ENCODE measurements around the gene NRROS. TPM values are rescaled to one million over a fixed set of nuclear protein-coding genes. Genes with fewer than 3 reads are reported as not detected.
"Not testable (repeated sequence)": the region's sequence is repeated elsewhere in the genome, so short reads cannot be mapped to it uniquely, and the experiment has no call there.

The NRROS gene
- 0.01 TPM in 1 of 2 replicates, not detected in the other for polyA plus RNA-seq (2013)

DNA sequence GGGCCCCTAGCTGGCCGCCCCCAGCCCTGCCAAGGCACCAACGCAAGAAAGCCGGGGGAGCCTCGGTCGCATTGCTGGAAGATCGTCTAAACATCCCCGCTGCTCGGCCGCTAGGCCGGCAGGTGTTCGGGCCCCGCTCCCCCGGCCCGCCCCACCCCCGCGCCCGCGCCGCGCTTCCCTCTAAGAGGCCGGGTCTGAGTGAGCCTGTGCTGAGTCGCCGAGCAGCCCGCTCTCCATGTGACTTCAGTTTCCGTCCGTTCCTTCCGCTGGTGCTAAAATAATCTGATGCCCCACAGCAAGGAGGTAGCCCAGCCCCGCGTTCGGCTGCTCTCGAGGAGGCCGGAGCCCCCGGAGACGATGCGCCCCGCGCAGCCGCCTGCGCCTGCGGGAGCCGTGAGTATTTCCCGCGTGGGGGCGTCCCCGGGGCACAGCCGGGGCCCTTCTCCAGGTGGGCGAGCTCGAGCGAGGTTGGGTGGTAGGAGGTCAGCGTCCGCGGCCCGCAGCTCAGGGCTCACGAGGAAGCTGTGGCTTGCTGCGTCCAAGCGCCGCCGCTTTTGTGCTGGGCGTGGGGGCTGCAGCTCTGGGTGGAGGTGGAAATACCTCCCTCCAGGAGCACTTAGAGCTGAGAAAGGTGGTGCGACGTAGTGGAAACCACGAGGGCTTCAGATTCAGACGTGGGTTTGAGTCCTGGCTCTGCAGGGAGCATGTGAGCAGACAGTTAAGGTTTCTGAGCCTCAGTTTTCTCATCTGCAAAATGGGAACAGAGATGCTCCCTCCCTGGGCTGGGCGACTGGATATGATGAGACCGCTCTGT lies at the start of gene NRROS:
Gene NRROS (plus strand): TSS at position 212 of the 814 bp plus-strand sequence. CDS start 14,846 bp downstream, outside the sequence.
- Histone ChIP-seq H3K9ac (ENCODE audit: low read length) (no peak within 1 kb of the TSS), H3K79me1 (ENCODE audit: low read length) (no peaks in the 10 kb centered on the region), H2BK12ac (ENCODE audit: low read length) (no peak within 1 kb of the TSS), H3K36me3 (ENCODE audit: control insufficient read depth in 1 of 2, insufficient read depth in 2 of 2, low read length in 2 of 2) (no peaks in the 10 kb centered on the region), H4K8ac (ENCODE audit: low read depth, low read length) (peak within 1 kb of the TSS; percentile 8), H3K4ac (ENCODE audit: low read depth, low read length) (no peak within 1 kb of the TSS), H2AFZ (ENCODE audit: insufficient read depth, low read length, poor library complexity) (peak within 1 kb of the TSS; percentile 8), H2BK5ac (ENCODE audit: low read depth, low read length, poor library complexity) (no peak within 1 kb of the TSS), H3K4me1 (ENCODE audit: control insufficient read depth in 1 of 2, insufficient read depth in 2 of 2, low read length in 2 of 2) (peaks cover 0 to 2% of the 10 kb centered on the region in 2 experiments), H4K12ac (ENCODE audit: low read depth, low read length) (no peak within 1 kb of the TSS), H3K14ac (ENCODE audit: low read length) (no peak within 1 kb of the TSS), H3K23ac (ENCODE audit: low read length) (no peak within 1 kb of the TSS), H4K91ac (ENCODE audit: low read depth, low read length) (no peak within 1 kb of the TSS), H3K9me3 (ENCODE audit: insufficient read depth, low read depth, low read length) (no peaks in the 10 kb centered on the region), H2AK5ac (ENCODE audit: low read length) (no peak within 1 kb of the TSS), H3K18ac (ENCODE audit: low read length) (no peak within 1 kb of the TSS), H3K27me3 (ENCODE audit: insufficient read depth, low read length) (peaks cover 13% of the 10 kb centered on the region), H3K4me2 (ENCODE audit: low read length) (peak within 1 kb of the TSS; percentile 75), H3K4me3 (ENCODE audit: low read depth, low read length) (peak within 1 kb of the TSS; percentile 39), H2BK120ac (ENCODE audit: insufficient read depth, low read length, poor library complexity) (no peak within 1 kb of the TSS), H3K79me2 (ENCODE audit: control insufficient read depth, insufficient read depth, low read length, poor library complexity) (no peaks in the 10 kb centered on the region), H3K27ac (ENCODE audit: low read depth, low read length) (no peak within 1 kb of the TSS)
- no CpG with 5 or more reads among the region's 65 CpGs for WGBS (ENCODE audit: extremely low coverage, insufficient coverage, insufficient read length)
- DNase-seq: peak in 1 of 2 donors; percentile 39

DNA sequence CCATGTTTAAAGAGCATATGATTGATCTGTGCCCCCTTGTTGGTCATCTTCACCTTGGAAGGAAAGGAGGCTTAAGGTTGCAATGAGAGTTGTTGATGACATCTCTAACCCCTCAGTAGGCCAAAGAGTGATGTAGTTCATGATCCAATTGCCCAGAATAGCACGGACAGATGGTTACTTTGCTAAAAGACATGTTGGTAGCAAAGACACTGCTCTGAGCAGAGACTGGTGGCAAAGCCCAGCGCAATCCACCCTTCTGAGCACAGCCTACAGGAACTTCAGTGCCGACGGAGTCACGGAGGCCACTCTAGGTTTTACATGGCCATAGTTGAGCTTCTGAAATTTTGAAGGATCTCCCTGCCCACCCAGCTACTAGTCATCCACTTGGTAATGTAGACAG lies 49.2 kb upstream of the NRROS start:
- no peak overlapping the region for H3K23ac ChIP-seq (ENCODE audit: low read length)
- no peak overlapping the region for H2BK120ac ChIP-seq (ENCODE audit: insufficient read depth, low read length, poor library complexity)
- no peak overlapping the region for H2AK5ac ChIP-seq (ENCODE audit: low read length)
- no peak overlapping the region for H3K27ac ChIP-seq (ENCODE audit: low read depth, low read length)
- H2BK12ac ChIP-seq (ENCODE audit: low read length): no peak overlapping the region
- H3K4me3 ChIP-seq (ENCODE audit: low read depth, low read length): no peak overlapping the region
- no peak overlapping the region for H4K91ac ChIP-seq (ENCODE audit: low read depth, low read length)
- no peaks in the 10 kb centered on the region for H3K79me1 ChIP-seq (ENCODE audit: low read length)
- H3K79me2 ChIP-seq (ENCODE audit: control insufficient read depth, insufficient read depth, low read length, poor library complexity): no peaks in the 10 kb centered on the region
- no peak overlapping the region for H3K4me2 ChIP-seq (ENCODE audit: low read length)
- H3K18ac ChIP-seq (ENCODE audit: low read length): no peak overlapping the region
- H3K27me3 ChIP-seq (ENCODE audit: insufficient read depth, low read length): no peaks in the 10 kb centered on the region
- H2AFZ ChIP-seq (ENCODE audit: insufficient read depth, low read length, poor library complexity): no peak overlapping the region
- peak overlapping the region; percentile 11 for H3K9ac ChIP-seq (ENCODE audit: low read length)
- no CpG with 5 or more reads among the region's 5 CpGs for WGBS (ENCODE audit: extremely low coverage, insufficient coverage, insufficient read length)
- H4K12ac ChIP-seq (ENCODE audit: low read depth, low read length): no peak overlapping the region
- H3K4ac ChIP-seq (ENCODE audit: low read depth, low read length): no peak overlapping the region
- no peak overlapping the region for H4K8ac ChIP-seq (ENCODE audit: low read depth, low read length)
- peaks cover 0 to 3% of the 10 kb centered on the region in 2 experiments for H3K36me3 ChIP-seq (ENCODE audit: control insufficient read depth in 1 of 2, insufficient read depth in 2 of 2, low read length in 2 of 2)
- H2BK5ac ChIP-seq (ENCODE audit: low read depth, low read length, poor library complexity): no peak overlapping the region
- DNase-seq: no peak
- H3K9me3 ChIP-seq (ENCODE audit: insufficient read depth, low read depth, low read length): no peaks in the 10 kb centered on the region
- H3K4me1 ChIP-seq (ENCODE audit: control insufficient read depth in 1 of 2, insufficient read depth in 2 of 2, low read length in 2 of 2): no peaks in the 10 kb centered on the region
- no peak overlapping the region for H3K14ac ChIP-seq (ENCODE audit: low read length)

DNA sequence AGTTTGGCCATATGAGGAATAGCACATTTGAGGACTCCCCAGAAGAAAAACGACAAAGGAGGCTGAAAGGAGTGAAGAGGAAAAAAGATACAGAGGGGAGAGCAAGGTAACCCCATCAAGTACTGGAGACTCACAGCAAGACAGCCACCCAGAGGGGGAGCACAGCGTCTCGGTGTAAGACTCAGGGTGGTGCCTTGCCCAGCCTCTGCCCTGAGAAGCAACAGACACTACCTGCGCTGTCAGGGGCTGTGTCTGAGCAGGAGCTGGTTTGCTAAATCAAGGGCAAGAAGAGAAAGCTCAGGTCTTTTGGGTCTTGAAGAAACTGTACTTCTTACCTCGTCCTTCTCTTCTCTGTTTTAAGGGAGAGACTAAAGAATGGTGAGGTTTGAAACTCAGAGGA lies 43.1 kb upstream of the NRROS start:
- no peaks in the 10 kb centered on the region for H3K79me1 ChIP-seq (ENCODE audit: low read length)
- H4K8ac ChIP-seq (ENCODE audit: low read depth, low read length): no peak overlapping the region
- peak in 1 of 2 donors; percentile 13 for DNase-seq

DNA sequence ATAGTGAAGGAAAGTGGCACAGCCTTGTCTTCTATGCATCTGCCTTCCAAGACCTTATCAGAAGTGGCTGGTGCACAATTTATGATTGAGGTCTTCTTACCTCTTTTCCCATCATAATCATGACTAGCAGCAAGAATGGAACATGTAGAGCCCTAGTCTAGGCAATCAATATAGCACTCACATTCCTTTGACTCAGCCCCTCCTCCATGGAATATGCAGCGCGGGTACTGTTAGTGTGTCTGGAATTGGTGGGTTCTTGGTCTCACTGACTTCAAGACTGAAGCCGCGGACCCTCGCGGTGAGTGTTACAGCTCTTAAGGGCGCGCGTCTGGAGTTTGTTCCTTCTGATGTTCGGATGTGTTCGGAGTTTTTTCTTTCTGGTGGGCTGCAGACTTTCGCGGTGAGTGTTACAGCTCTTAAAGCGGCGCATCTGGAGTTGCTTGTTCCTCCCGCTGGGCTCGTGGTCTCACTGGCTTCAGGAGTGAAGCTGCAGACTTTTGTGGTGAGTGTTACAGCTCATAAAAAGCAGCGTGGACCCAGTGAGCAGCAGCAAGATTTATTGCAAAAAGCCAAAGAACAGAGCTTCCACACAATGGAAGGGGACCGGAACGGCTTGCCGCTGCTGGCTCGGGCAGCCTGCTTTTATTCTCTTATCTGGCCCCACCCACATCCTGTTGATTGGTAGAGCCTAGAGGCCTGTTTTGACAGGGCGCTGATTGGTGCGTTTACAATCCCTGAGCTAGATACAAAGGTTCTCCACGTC lies 41.3 kb upstream of the NRROS start:
- not testable (repeated sequence) for H3K9ac ChIP-seq (ENCODE audit: low read length); H3K4me2 ChIP-seq (ENCODE audit: low read length); H3K23ac ChIP-seq (ENCODE audit: low read length); H3K18ac ChIP-seq (ENCODE audit: low read length); H2AFZ ChIP-seq (ENCODE audit: insufficient read depth, low read length, poor library complexity); H3K4ac ChIP-seq (ENCODE audit: low read depth, low read length); H3K4me3 ChIP-seq (ENCODE audit: low read depth, low read length); H2AK5ac ChIP-seq (ENCODE audit: low read length); H2BK12ac ChIP-seq (ENCODE audit: low read length); H3K14ac ChIP-seq (ENCODE audit: low read length); DNase-seq; H3K79me1 ChIP-seq (ENCODE audit: low read length); H4K12ac ChIP-seq (ENCODE audit: low read depth, low read length); H4K91ac ChIP-seq (ENCODE audit: low read depth, low read length); H3K79me2 ChIP-seq (ENCODE audit: control insufficient read depth, insufficient read depth, low read length, poor library complexity); H3K27me3 ChIP-seq (ENCODE audit: insufficient read depth, low read length); H3K36me3 ChIP-seq (ENCODE audit: control insufficient read depth in 1 of 2, insufficient read depth in 2 of 2, low read length in 2 of 2); H2BK5ac ChIP-seq (ENCODE audit: low read depth, low read length, poor library complexity); H3K9me3 ChIP-seq (ENCODE audit: insufficient read depth, low read depth, low read length); H4K8ac ChIP-seq (ENCODE audit: low read depth, low read length); H2BK120ac ChIP-seq (ENCODE audit: insufficient read depth, low read length, poor library complexity); H3K4me1 ChIP-seq (ENCODE audit: control insufficient read depth in 1 of 2, insufficient read depth in 2 of 2, low read length in 2 of 2); H3K27ac ChIP-seq (ENCODE audit: low read depth, low read length)
- WGBS (ENCODE audit: extremely low coverage, insufficient coverage, insufficient read length): no CpG with 5 or more reads among the region's 25 CpGs

More for the DNA sequence above, 43.1 kb upstream of the NRROS start:
- Histone ChIP-seq H3K14ac (ENCODE audit: low read length) (no peak overlapping the region), H3K79me2 (ENCODE audit: control insufficient read depth, insufficient read depth, low read length, poor library complexity) (no peaks in the 10 kb centered on the region), H2AFZ (ENCODE audit: insufficient read depth, low read length, poor library complexity) (no peak overlapping the region), H3K4me1 (ENCODE audit: control insufficient read depth in 1 of 2, insufficient read depth in 2 of 2, low read length in 2 of 2) (peaks cover 0 to 5% of the 10 kb centered on the region in 2 experiments), H3K36me3 (ENCODE audit: control insufficient read depth in 1 of 2, insufficient read depth in 2 of 2, low read length in 2 of 2) (no peaks in the 10 kb centered on the region), H4K12ac (ENCODE audit: low read depth, low read length) (no peak overlapping the region), H2BK5ac (ENCODE audit: low read depth, low read length, poor library complexity) (no peak overlapping the region), H3K27me3 (ENCODE audit: insufficient read depth, low read length) (no peaks in the 10 kb centered on the region), H2BK12ac (ENCODE audit: low read length) (no peak overlapping the region), H3K9me3 (ENCODE audit: insufficient read depth, low read depth, low read length) (no peaks in the 10 kb centered on the region), H2AK5ac (ENCODE audit: low read length) (no peak overlapping the region), H2BK120ac (ENCODE audit: insufficient read depth, low read length, poor library complexity) (no peak overlapping the region), H3K9ac (ENCODE audit: low read length) (no peak overlapping the region), H3K27ac (ENCODE audit: low read depth, low read length) (no peak overlapping the region), H3K23ac (ENCODE audit: low read length) (no peak overlapping the region), H3K4ac (ENCODE audit: low read depth, low read length) (no peak overlapping the region), H3K4me2 (ENCODE audit: low read length) (no peak overlapping the region), H3K4me3 (ENCODE audit: low read depth, low read length) (no peak overlapping the region), H4K91ac (ENCODE audit: low read depth, low read length) (no peak overlapping the region), H3K18ac (ENCODE audit: low read length) (no peak overlapping the region)
- WGBS (ENCODE audit: extremely low coverage, insufficient coverage, insufficient read length): no CpG with 5 or more reads among the region's 5 CpGs

All from trophoblast cell (in vitro differentiated cells and primary cell).